K562 (cell line): ENCODE results near the gene DEPDC4. TPM values are rescaled to one million over a fixed set of nuclear protein-coding genes. Genes with fewer than 3 reads are reported as not detected.

Experiments used
- ATAC-seq: fragments of 200-7000 bp; cut with Tn5 transposase; 3 replicates; pipeline ENCODE4 v1.9.1; 2020; ENCODE audit warnings: moderate library complexity
- BruUV-seq: library from RNA; stranded (reverse); fragments of 400-500 nt; replicated peaks from 2 replicates; lab custom pipeline; 2021; lab: Mats Ljungman, UMichigan
- CTCF ChIA-PET: fragments of 300-600 bp; formaldehyde crosslinking; extraction: SDS; loops from one replicate; lab custom pipeline; 2021; ENCODE audit warnings: low intra/inter-chr PET ratio; lab: Yijun Ruan, JAX
- POLR2A ChIA-PET: fragments of 300-600, 350-650 bp; sonication (Branson Sonifier 250); formaldehyde crosslinking; extraction: SDS; loops from one replicate; lab custom pipeline; 2021; ENCODE audit warnings: antibody characterized with exemption, inconsistent platforms; lab: Yijun Ruan, JAX
- DNase-seq, 4 experiments: peaks; one replicate each; pipeline versions ENCODE4 v3.0.0 to v3.0.0-alpha.2; 2011 to 2018; ENCODE audit warnings: low spot score in 3 of 4, mixed read lengths in 3 of 4; ENCODE audit errors: extremely low read depth in 1 of 4
- FAIRE-seq: peaks from 2 replicates; lab custom pipeline; 2011; peaks lifted over from hg19 to GRCh38; lab: Jason Lieb, UNC
- H2AFZ ChIP-seq: 2 replicates; pipeline ENCODE4 v1.6.0; 2011; ENCODE audit warnings: low read depth, low read length, control low read depth, inconsistent platforms
- H3K27ac ChIP-seq: fragments of 200-600 bp; 3 replicates; pipeline ENCODE4 v1.8.0; 2011; ENCODE audit warnings: low read depth, mild to moderate bottlenecking, control low read depth, inconsistent platforms, low read length, moderate library complexity, mixed read lengths; ENCODE audit errors: extremely low read depth
- H3K27me3 ChIP-seq, 2 experiments: fragments of 300-600 bp in 1 of 2; 2 replicates in 1 of 2; 3 replicates in 1 of 2; pipeline versions ENCODE4 v1.6.0 to v1.8.0; 2011; ENCODE audit warnings: inconsistent platforms in 2 of 2, low read length in 2 of 2, mild to moderate bottlenecking in 1 of 2, mixed read lengths in 1 of 2, moderate library complexity in 1 of 2; ENCODE audit not compliant: control insufficient read depth in 2 of 2, insufficient read depth in 2 of 2
- H3K36me3 ChIP-seq: fragments of 300-600 bp; 3 replicates; pipeline ENCODE4 v1.8.0; 2011; ENCODE audit warnings: mild to moderate bottlenecking, low read length, inconsistent platforms; ENCODE audit not compliant: control insufficient read depth, insufficient read depth
- H3K4me1 ChIP-seq, 2 experiments: fragments of 200-600 bp in 1 of 2; replicated peaks in 1 of 2; 2 replicates in 1 of 2; 3 replicates in 1 of 2; pipeline versions ENCODE4 v1.5.1 to v1.8.0; 2011; ENCODE audit warnings: inconsistent platforms in 2 of 2, low read length in 2 of 2, mild to moderate bottlenecking in 1 of 2, mixed read lengths in 1 of 2, moderate library complexity in 1 of 2; ENCODE audit not compliant: control insufficient read depth in 2 of 2, insufficient read depth in 2 of 2
- H3K4me2 ChIP-seq: 2 replicates; pipeline ENCODE4 v1.6.1; 2011; ENCODE audit warnings: low read length, control low read depth, inconsistent platforms, mixed read lengths; ENCODE audit not compliant: insufficient read depth
- H3K4me3 ChIP-seq: fragments of 200-600 bp; sonication (generic), shearing (Covaris generic); 2 replicates; pipeline ENCODE4 v1.5.1; 2016; ENCODE audit warnings: control low read depth, inconsistent platforms
- H3K79me2 ChIP-seq: fragments of 200-600 bp; 3 replicates; pipeline ENCODE4 v1.8.0; 2011; ENCODE audit warnings: low read length, inconsistent platforms; ENCODE audit not compliant: control insufficient read depth, insufficient read depth
- H3K9ac ChIP-seq, 2 experiments: 2 replicates each; pipeline versions ENCODE4 v1.6.0 to v1.6.1; 2011; ENCODE audit warnings: low read depth in 2 of 2, low read length in 2 of 2, control low read depth in 1 of 2, inconsistent platforms in 1 of 2, mild to moderate bottlenecking in 1 of 2, mixed read lengths in 1 of 2; ENCODE audit not compliant: insufficient read depth in 1 of 2
- H3K9me1 ChIP-seq: one replicate; pipeline ENCODE4 v1.6.0; 2011; ENCODE audit warnings: inconsistent platforms, mild to moderate bottlenecking, low read length, moderate library complexity; ENCODE audit not compliant: control insufficient read depth, insufficient read depth
- H3K9me3 ChIP-seq: replicated peaks from 2 replicates; pipeline ENCODE4 v1.5.1; 2011; ENCODE audit warnings: low read depth, low read length, inconsistent platforms; ENCODE audit not compliant: control insufficient read depth, insufficient read depth
- H4K20me1 ChIP-seq: replicated peaks from 2 replicates; pipeline ENCODE4 v1.6.1; 2011; ENCODE audit warnings: low read length, inconsistent platforms, mixed read lengths; ENCODE audit not compliant: control insufficient read depth, insufficient read depth
- AFF1 ChIP-seq, 2 experiments: fragments of 450-650 bp; IDR thresholded peaks; 2 replicates each; pipeline ENCODE4 v1.6.1; 2018; ENCODE audit warnings: mild to moderate bottlenecking in 2 of 2, low read depth in 1 of 2; ENCODE audit not compliant: partially characterized antibody in 2 of 2
- MBD2 ChIP-seq: sonication (generic); IDR thresholded peaks from 2 replicates; pipeline ENCODE4 v1.6.1; 2016; ENCODE audit warnings: low read depth, borderline replicate concordance
- MEF2D ChIP-seq: conservative IDR thresholded peaks from 2 replicates; pipeline ENCODE4 v1.6.1; 2016; ENCODE audit warnings: low read depth, missing genetic modification characterization, missing compliant biosample characterization
- PHTF2 ChIP-seq: fragments of 250-450 bp; sonication (Bioruptor Pico); IDR thresholded peaks from 2 replicates; pipeline ENCODE4 v1.5.0; 2021; ENCODE audit warnings: mild to moderate bottlenecking
- RNF2 ChIP-seq: sonication (generic); IDR thresholded peaks from 2 replicates; pipeline ENCODE4 v1.6.1; 2016
- SP1 ChIP-seq: sonication (generic); formaldehyde crosslinking; IDR thresholded peaks from 2 replicates; pipeline ENCODE4 v1.8.1; 2022; ENCODE audit warnings: mild to moderate bottlenecking, missing genetic modification reagents
- THAP12 ChIP-seq: fragments of 250-450 bp; sonication (Bioruptor Pico); IDR thresholded peaks from 2 replicates; pipeline ENCODE4 v1.9.0; 2021; ENCODE audit warnings: mild to moderate bottlenecking, inconsistent platforms
- ZC3H4 ChIP-seq: sonication (generic); formaldehyde crosslinking; IDR thresholded peaks from 2 replicates; pipeline ENCODE4 v1.9.0; 2021; ENCODE audit warnings: missing genetic modification reagents, borderline replicate concordance
- ZNF449 ChIP-seq: fragments of 250-450 bp; sonication (Bioruptor Pico); IDR thresholded peaks from 2 replicates; pipeline ENCODE4 v1.8.0; 2022; ENCODE audit warnings: moderate library complexity, mild to moderate bottlenecking, inconsistent platforms
- WGBS: fragments of 100-300 bp; shearing (Covaris generic); methylation state at CpG from one replicate; pipeline ENCODE4 v1.1.6; 2016; ENCODE audit warnings: low coverage, mixed read lengths; ENCODE audit not compliant: insufficient coverage; ENCODE audit errors: missing lambda C conversion rate; 5-methylcytosine and 5-hydroxymethylcytosine counted together
- in situ Hi-C: fragments of 300-500 bp; cut with MboI; formaldehyde crosslinking; loops from 4 replicates; pipeline ENCODE4 v1.15.0; 2018; ENCODE audit warnings: inconsistent platforms, mixed read lengths
- intact Hi-C: fragments of 100-400 bp; cut with micrococcal nuclease; formaldehyde crosslinking; loops from 2 replicates; pipeline ENCODE4 v1.14.2; 2022
- polyA plus RNA-seq, 8 experiments: library from polyadenylated mRNA; depleted of rRNA in 4 of 8; stranded (reverse) in 5 of 8; unstranded in 3 of 8; fragments of >200 nt; fragmentation: Nextera tagmentation in 2 of 8; fragmentation: Illumina TruSeq in 1 of 8; extraction: Ambion mirVana in 2 of 8; extraction: Trizol in 1 of 8; gene quantifications; 2 replicates each; pipeline versions ENCODE4 v1.2.1 to v1.2.3, GENCODE V29; 2011 to 2014; ENCODE audit warnings: inconsistent platforms in 1 of 8, missing spikeins in 1 of 8
- total RNA-seq, 7 experiments: library from RNA; depleted of rRNA in 6 of 7; stranded (reverse); fragments of >200 nt in 6 of 7; fragmentation: Illumina TruSeq in 2 of 7; extraction: Trizol in 2 of 7; gene quantifications; 2 replicates each; pipeline versions ENCODE4 v1.2.1 to v1.2.3, GENCODE V29; 2011 to 2021; ENCODE audit warnings: low replicate concordance in 1 of 7

The DEPDC4 gene
- total and polyA plus RNA-seq, 9 of the 15 experiments (the other 6 are each of a cell fraction or from before 2014, with no cell fraction given): 3.6 to 13.2 (median 7.4) TPM

GRCh38 chr12:100273782-100274181 lies 6.9 kb upstream of the DEPDC4 start:
- CTCF ChIA-PET: no interaction called here
- peaks cover 6% of the 10 kb centered on the region; the same call in 1 of the 3 replicates for H3K36me3 ChIP-seq

More at GRCh38 chr12:100273782-100274181, 6.9 kb upstream of the DEPDC4 start:
- ATAC-seq (peak; percentile 6; the same call in 1 of the 3 replicates), FAIRE-seq (no peak), DNase-seq (no peak)
- Histone ChIP-seq H3K9me1 (no peaks in the 10 kb centered on the region), H3K27ac (peak overlapping the region; percentile 5; the same call in 1 of the 3 replicates), H3K4me1 (peaks cover 4 to 15% of the 10 kb centered on the region in 2 experiments; a peak in 3 of 5 replicates), H3K4me2 (peak overlapping the region; percentile 23; the same call in 1 of the 2 replicates), H3K4me3 (no peak overlapping the region), H2AFZ (no peak overlapping the region), H3K27me3 (no peaks in the 10 kb centered on the region), H3K9me3 (no peaks in the 10 kb centered on the region), H3K79me2 (peaks cover 98% of the 10 kb centered on the region), H4K20me1 (no peaks in the 10 kb centered on the region), H3K9ac (peak overlapping the region in 1 of 2 experiments; percentile 30; a peak in 1 of 4 replicates)
- in situ Hi-C loops (no loop called here), intact Hi-C loops (loop anchor here (5.0 kb wide), 1 partner anchor 1424 kb away; the partner anchor contains the start of gene CHPT1)
- WGBS: 31% methylated on average over 4 of the region's 4 CpGs
- POLR2A ChIA-PET: interaction anchor here (2.6 kb wide), 1 partner anchor 8 kb away, joined by 9 read pairs; no protein-coding TSS in a partner anchor
- TF ChIP-seq ZNF449 (CRISPR knock-in tag): no peak
- no peak for TF ChIP-seq RNF2
- no peak for TF ChIP-seq MBD2
- no peak for TF ChIP-seq SP1 (CRISPR knock-in tag)
- TF ChIP-seq PHTF2 (CRISPR knock-in tag): no peak
- no peak for TF ChIP-seq THAP12 (CRISPR knock-in tag)
- no peak for TF ChIP-seq ZC3H4 (CRISPR knock-in tag)
- TF ChIP-seq AFF1 (IDR thresholded peaks at IDR 0.05; ENCODE audit: low read depth in 1 of 2, partially characterized antibody in 2 of 2): no peak
- TF ChIP-seq MEF2D: no peak
- no TSS peak for BruUV-seq
